Activated naive CD4-positive, alpha-beta T cell treated with anti-CD3 and anti-CD28 coated beads, Interleukin-2, amount 10 ng/mL, durations not matched to agents 7 days and 5 days (primary cell): ENCODE measurements around the gene ASTN2.

Source experiments
- CTCF ChIA-PET: fragments of 350-600 bp; sonication (Branson Sonifier 250); formaldehyde crosslinking; loops from one replicate; lab custom pipeline; 2021; ENCODE audit warnings: antibody characterized with exemption; lab: Charles Lee
- DNase-seq: peaks from one replicate; pipeline ENCODE4 v3.0.0-alpha.2; 2020
- H3K27ac Mint-ChIP-seq: one replicate; pipeline ENCODE4 v1.8.0; 2021; ENCODE audit warnings: mild to moderate bottlenecking, moderate library complexity, mixed read lengths
- H3K27me3 Mint-ChIP-seq: one replicate; pipeline ENCODE4 v1.8.0; 2021; ENCODE audit warnings: mild to moderate bottlenecking, mixed read lengths
- H3K36me3 Mint-ChIP-seq: one replicate; pipeline ENCODE4 v1.8.0; 2021; ENCODE audit warnings: mixed read lengths
- H3K4me1 Mint-ChIP-seq: one replicate; pipeline ENCODE4 v1.8.0; 2021; ENCODE audit warnings: mixed read lengths
- H3K4me3 Mint-ChIP-seq: one replicate; pipeline ENCODE4 v1.8.0; 2021; ENCODE audit warnings: mild to moderate bottlenecking, moderate library complexity, mixed read lengths
- H3K9me3 Mint-ChIP-seq: one replicate; pipeline ENCODE4 v1.8.0; 2021; ENCODE audit warnings: mixed read lengths

ASTN2 gene

DNA sequence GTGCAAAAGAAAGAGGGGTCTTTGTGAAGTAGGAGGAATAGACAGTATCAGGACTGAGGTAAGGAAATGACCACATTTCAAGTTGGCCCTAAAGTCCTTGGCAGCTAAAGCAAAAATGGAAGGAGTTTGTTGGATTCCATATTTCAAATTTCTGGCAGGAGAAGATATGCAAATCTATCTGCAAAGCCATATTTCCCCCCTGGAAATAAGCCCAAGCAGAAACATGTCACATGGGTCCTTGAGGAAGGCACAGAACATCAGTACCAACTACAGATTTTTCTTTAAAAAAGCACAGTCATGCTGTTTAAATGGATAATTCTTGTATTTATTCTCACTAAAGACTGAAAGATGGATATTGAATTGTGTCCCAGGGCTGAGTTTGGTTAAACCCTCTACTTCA is 404.8 kb downstream of the ASTN2 start:
- Mint-ChIP-seq H3K4me3 (no peak overlapping the region), H3K27ac (no peak overlapping the region), H3K9me3 (peaks cover 4% of the 10 kb centered on the region), H3K36me3 (no peaks in the 10 kb centered on the region), H3K4me1 (no peaks in the 10 kb centered on the region), H3K27me3 (no peaks in the 10 kb centered on the region)
- no peak for DNase-seq
- CTCF ChIA-PET: no interaction called here

DNA sequence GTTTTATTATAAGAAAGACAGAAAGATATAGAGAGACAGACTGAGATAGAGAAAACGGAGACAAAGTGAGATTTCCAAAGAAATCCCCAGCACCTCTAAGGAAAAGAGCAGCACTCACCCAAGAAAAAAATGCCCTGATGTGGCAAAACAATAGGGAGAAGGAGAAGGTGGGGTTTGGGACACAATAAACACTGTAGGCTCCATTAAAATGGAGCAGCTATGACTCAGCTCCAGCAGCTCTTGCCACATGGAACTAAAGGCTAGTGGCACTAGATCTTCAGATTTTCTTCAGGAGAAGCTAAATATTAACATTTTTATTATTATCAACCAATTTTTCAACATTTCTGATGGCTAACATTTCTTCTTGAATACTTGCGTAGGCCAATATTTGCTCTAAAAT is 406.0 kb downstream of the ASTN2 start:
- no peak overlapping the region for H3K27ac Mint-ChIP-seq
- H3K4me3 Mint-ChIP-seq: no peak overlapping the region
- no peaks in the 10 kb centered on the region for H3K4me1 Mint-ChIP-seq
- peaks cover 4% of the 10 kb centered on the region for H3K9me3 Mint-ChIP-seq
- H3K36me3 Mint-ChIP-seq: no peaks in the 10 kb centered on the region
- no peaks in the 10 kb centered on the region for H3K27me3 Mint-ChIP-seq
- no peak for DNase-seq
- CTCF ChIA-PET: no interaction called here

DNA sequence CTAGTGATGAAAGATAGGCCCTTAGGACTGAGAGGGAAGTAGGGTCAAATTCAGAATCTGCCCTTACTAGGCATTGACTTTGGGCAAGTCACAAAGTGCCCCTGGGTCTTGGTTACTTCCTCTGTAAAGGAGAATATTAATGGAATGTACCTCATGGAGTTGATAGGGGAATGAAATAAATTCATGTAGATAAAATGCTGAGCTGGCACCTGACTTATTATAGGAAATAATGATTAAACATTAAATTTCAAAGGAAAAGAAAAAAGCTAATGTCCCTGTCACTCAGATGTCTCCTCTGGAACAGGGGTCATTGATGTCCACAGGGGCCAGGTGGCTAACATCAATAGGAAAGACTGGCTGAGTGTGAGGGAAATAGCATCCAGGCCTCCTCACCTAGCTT is 406.4 kb downstream of the ASTN2 start:
- Mint-ChIP-seq H3K36me3 (no peaks in the 10 kb centered on the region), H3K9me3 (peaks cover 4% of the 10 kb centered on the region), H3K27me3 (no peaks in the 10 kb centered on the region), H3K4me3 (no peak overlapping the region), H3K4me1 (no peaks in the 10 kb centered on the region), H3K27ac (no peak overlapping the region)
- DNase-seq: no peak
- CTCF ChIA-PET: no interaction called here

DNA sequence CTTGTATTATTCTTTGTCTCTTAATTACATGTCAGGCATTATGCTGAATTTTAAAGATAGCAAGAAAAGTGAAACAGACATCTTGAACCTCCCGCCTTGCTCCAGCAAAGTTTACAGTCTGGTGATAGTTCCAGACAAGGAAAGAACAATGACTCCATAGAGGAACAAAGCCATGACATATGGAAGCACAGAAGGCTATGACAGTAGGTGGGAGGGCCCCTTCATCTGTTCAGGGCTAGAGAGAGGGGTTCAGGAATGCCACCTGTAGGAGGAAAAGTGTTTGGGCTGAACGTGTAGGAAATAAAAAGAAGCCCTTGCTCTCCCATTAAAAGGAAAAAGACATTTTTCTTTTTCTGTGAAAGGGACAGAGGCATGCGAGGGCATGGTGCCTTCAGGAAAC is 412.2 kb downstream of the ASTN2 start:
- no peak for DNase-seq
- Mint-ChIP-seq H3K36me3 (no peaks in the 10 kb centered on the region), H3K27me3 (no peaks in the 10 kb centered on the region), H3K4me3 (no peak overlapping the region), H3K4me1 (no peaks in the 10 kb centered on the region), H3K9me3 (peaks cover 4% of the 10 kb centered on the region), H3K27ac (no peak overlapping the region)
- CTCF ChIA-PET: no interaction called here

DNA sequence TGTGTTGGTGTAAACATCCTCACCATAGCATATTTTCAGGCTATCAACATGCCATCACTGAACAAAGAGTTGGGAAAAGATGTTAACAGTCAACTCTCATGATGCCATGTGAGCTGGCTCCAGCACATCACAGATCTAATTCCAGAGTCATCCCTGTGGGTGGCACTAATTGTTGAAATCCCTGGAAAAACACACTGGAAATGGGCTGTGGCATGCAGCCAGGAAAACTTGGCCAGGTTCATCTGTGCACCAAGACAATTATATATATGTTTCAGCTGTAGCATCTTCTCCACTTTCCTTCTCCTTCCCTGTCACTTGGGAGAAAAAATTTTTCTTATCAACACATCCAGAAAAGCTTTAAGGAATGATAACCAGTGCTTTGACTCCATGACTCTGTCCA is 414.0 kb downstream of the ASTN2 start:
- H3K27me3 Mint-ChIP-seq: no peaks in the 10 kb centered on the region
- H3K27ac Mint-ChIP-seq: no peak overlapping the region
- no peak for DNase-seq
- peaks cover 1% of the 10 kb centered on the region for H3K9me3 Mint-ChIP-seq
- CTCF ChIA-PET: no interaction called here
- H3K36me3 Mint-ChIP-seq: no peaks in the 10 kb centered on the region
- no peaks in the 10 kb centered on the region for H3K4me1 Mint-ChIP-seq
- H3K4me3 Mint-ChIP-seq: no peak overlapping the region

DNA sequence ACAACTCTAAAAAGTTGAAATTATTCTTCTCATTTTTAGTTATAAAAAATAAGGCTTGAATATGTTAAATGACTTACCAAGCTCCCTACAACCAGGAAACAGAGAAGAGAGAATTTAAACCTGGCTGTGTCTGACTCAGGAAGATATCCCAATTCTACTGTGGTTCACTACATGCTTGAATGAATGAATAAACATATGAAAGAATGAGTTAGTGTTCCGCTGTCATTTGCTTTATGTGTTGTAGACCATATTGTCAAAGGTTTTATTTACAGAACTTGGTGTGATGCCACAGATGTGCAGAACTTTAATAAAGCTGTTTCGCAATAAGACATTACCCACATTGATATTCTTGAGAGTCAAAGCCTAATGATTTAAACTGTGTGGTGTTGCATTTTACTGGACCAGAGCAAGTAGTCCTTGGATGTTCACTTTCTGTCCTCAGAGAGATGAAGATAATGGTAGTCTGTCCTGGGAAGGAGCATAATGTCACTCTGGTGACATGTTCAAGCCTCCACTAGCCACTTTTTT is 414.6 kb downstream of the ASTN2 start:
- Mint-ChIP-seq H3K4me3 (no peak overlapping the region), H3K9me3 (peaks cover 1% of the 10 kb centered on the region), H3K27me3 (no peaks in the 10 kb centered on the region), H3K27ac (no peak overlapping the region), H3K36me3 (no peaks in the 10 kb centered on the region), H3K4me1 (no peaks in the 10 kb centered on the region)
- no peak for DNase-seq
- CTCF ChIA-PET: no interaction called here

DNA sequence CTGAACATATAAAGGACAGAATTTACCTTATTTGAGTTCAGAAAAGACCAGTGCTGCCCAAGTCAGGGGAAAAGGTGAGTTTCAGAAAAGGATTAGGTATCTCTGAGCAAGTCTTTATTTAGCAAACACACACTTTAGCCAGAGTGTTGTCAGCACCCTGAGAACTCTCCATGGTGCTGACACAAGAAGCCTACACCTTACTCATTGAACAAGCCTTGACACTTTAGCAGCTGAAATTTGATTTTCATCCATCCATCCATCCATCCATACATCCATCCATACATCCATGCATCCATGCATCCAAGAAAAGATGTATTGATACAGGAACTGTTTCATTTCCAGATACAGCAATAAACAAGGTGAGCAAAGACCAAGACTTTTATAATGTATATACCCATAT is 416.6 kb downstream of the ASTN2 start:
- Mint-ChIP-seq H3K4me1 (no peaks in the 10 kb centered on the region), H3K27ac (no peak overlapping the region), H3K27me3 (no peaks in the 10 kb centered on the region), H3K4me3 (no peak overlapping the region), H3K9me3 (peaks cover 1% of the 10 kb centered on the region), H3K36me3 (no peaks in the 10 kb centered on the region)
- no peak for DNase-seq
- CTCF ChIA-PET: no interaction called here

DNA sequence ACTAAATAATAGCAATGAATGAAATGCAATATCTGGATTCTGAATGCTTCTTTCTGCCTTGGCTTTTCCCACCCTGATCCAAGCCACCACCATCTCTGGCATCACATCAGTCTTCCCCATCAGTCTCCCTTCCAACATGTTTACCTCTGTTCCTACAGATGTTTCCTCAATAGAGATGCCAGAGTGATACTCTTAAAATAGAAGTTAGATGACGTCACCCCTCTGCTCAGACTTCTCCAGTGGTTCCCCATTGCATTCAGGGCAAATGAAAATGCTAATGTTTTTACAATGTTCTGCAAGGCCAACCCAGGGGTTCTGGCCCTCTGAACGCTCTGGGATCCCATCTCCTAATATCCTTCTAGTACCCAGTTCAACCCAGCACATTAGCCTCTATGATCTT is 422.0 kb downstream of the ASTN2 start:
- Mint-ChIP-seq H3K4me1 (no peaks in the 10 kb centered on the region), H3K27ac (no peak overlapping the region), H3K9me3 (peaks cover 2% of the 10 kb centered on the region), H3K4me3 (no peak overlapping the region), H3K36me3 (no peaks in the 10 kb centered on the region), H3K27me3 (no peaks in the 10 kb centered on the region)
- DNase-seq: no peak
- CTCF ChIA-PET: no interaction called here

DNA sequence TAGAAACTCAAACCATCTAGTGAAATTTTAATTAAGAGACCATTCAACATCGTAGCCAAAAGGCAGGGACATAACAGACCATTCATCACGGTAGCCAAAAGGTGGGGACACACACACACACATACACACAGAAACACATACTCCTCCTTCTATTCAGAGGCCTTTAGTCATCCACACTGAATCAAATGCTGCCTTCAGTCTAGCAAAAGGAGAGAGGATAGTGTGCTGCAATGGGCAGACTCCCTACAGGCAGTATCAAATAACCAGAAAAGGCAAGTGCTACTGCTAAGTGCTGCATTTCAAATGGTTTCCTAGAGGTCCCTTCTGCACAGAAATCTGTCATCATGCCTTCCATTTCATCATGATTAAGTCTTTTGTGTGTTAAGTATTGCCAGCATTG is 423.8 kb downstream of the ASTN2 start:
- no peak overlapping the region for H3K4me3 Mint-ChIP-seq
- CTCF ChIA-PET: no interaction called here
- H3K4me1 Mint-ChIP-seq: no peaks in the 10 kb centered on the region
- no peaks in the 10 kb centered on the region for H3K27me3 Mint-ChIP-seq
- H3K27ac Mint-ChIP-seq: no peak overlapping the region
- H3K36me3 Mint-ChIP-seq: no peaks in the 10 kb centered on the region
- DNase-seq: no peak
- H3K9me3 Mint-ChIP-seq: peaks cover 4% of the 10 kb centered on the region

DNA sequence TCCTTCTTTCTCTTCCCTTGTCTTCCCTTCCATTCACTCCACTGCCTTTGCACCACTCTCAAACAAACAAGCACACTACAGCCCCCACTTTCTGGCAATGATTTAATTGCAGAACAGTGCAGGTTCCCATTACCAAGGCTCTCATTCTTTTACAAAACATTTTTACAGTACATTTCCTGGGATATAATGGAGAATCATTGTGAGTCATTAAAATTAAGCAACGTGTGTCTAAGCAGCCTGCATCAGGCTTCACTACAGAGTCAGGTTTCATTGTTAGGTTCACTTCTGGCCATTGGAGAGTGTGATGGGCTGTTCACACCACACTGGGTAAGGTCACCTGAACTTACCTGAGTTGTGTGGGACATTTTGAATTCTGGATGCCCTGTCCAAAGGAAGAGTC is 424.3 kb downstream of the ASTN2 start:
- no peak for DNase-seq
- H3K4me3 Mint-ChIP-seq: no peak overlapping the region

DNA sequence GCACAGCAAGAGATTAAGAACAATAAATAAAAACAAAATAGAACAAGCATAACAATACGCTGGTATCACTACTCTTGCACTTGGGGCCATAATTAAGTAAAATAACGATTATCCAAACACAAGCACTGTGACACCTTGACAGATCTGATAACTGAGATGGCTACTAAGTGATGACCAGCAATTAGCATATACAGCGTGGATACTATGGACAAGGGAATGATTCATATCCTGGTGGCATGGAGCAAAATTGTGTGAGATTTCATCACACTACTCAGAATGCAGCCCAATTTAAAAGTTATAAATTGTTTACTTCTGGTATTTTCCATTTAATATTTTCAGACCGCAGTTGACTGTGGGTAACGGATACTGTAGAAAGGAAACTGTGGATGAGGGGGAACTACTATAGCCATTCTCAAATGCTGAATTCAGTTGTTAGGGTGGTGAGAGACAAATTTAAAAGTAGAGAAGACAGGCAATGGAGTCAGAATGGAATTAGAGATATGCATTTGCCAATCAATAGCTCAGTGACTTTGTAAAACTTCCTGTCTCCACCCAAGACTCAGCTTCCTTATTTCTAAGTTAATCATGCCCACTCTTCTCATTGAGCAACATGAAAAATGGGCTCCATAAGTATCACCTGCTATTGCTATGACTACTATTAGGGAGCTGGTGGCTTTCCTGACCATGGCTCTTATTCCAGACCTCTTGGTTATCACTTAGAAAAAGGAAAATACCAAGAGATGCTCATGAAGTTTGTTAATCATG is 427.0 kb downstream of the ASTN2 start:
- H3K9me3 Mint-ChIP-seq: peaks cover 6% of the 10 kb centered on the region
- no peaks in the 10 kb centered on the region for H3K36me3 Mint-ChIP-seq
- DNase-seq: no peak
- no peak overlapping the region for H3K27ac Mint-ChIP-seq
- no peak overlapping the region for H3K4me3 Mint-ChIP-seq
- H3K27me3 Mint-ChIP-seq: no peaks in the 10 kb centered on the region
- CTCF ChIA-PET: no interaction called here
- H3K4me1 Mint-ChIP-seq: no peaks in the 10 kb centered on the region

More for the DNA sequence above, 424.3 kb downstream of the ASTN2 start:
- Mint-ChIP-seq H3K36me3 (no peaks in the 10 kb centered on the region), H3K27ac (no peak overlapping the region), H3K4me1 (no peaks in the 10 kb centered on the region), H3K9me3 (peaks cover 4% of the 10 kb centered on the region), H3K27me3 (no peaks in the 10 kb centered on the region)
- CTCF ChIA-PET: no interaction called here

DNA sequence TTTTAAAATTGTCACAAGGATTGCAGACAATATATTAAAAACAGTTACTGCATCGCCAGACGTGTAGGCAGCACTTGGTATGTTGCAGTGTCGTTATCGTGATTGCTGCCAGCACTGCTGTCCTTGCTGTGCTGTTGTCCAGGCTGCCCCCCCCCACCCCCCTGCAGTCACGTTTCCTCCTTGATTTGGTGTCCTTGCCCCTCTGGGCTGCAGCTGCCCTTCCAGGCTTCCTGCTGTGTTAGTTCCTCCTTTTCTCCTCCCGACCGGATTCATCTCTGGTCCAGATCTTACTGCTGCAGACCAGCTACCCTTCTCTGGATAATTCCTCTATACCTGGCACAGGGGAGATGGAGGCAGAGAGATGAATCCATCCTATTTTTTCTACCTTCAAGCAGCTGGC is 428.8 kb downstream of the ASTN2 start:
- no peaks in the 10 kb centered on the region for H3K4me1 Mint-ChIP-seq
- no peaks in the 10 kb centered on the region for H3K36me3 Mint-ChIP-seq
- no peak for DNase-seq
- H3K27me3 Mint-ChIP-seq: no peaks in the 10 kb centered on the region
- no peak overlapping the region for H3K27ac Mint-ChIP-seq
- H3K4me3 Mint-ChIP-seq: no peak overlapping the region
- peaks cover 7% of the 10 kb centered on the region for H3K9me3 Mint-ChIP-seq
- CTCF ChIA-PET: no interaction called here

DNA sequence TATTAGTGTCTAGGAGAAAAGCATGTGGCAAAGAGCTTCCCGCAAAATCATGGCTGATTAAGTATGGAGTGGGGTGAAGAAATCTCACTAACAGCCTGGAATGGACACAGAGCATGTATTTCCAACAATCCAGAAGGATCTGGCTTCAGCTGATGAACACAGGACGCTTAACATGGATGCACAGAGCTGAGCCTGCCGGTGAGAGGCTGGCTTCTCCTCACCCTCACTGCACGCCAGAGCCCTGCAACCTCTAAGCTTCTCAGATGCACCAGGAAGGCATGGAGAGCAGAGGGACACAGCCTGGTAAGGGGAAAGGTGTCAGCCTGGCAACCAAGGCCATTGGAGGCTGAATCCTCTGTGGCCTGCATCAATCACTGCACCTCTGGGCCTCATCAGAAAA is 429.3 kb downstream of the ASTN2 start:
- CTCF ChIA-PET: no interaction called here
- H3K36me3 Mint-ChIP-seq: no peaks in the 10 kb centered on the region
- no peak overlapping the region for H3K27ac Mint-ChIP-seq
- H3K4me1 Mint-ChIP-seq: no peaks in the 10 kb centered on the region
- DNase-seq: no peak
- no peaks in the 10 kb centered on the region for H3K27me3 Mint-ChIP-seq
- H3K4me3 Mint-ChIP-seq: no peak overlapping the region
- peaks cover 7% of the 10 kb centered on the region for H3K9me3 Mint-ChIP-seq

DNA sequence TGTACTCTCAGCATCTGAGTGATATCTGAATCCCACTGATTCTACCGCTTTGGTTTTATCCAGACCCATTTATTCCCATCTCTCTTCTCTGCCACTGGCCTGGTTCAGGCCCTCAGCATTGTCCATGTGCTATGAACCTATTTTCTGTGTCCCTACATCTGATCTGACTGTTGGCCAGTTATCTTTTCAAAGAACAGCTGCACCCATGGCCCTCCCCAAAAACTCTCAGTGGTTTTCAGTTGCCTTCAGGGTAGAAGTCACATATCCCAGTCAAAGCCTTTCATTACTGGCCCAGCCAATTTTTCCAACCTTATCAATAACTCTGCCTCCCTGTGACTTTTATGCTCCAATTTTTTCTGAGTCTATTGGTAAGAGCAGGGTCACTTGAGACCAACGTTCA is 430.7 kb downstream of the ASTN2 start:
- H3K4me1 Mint-ChIP-seq: no peaks in the 10 kb centered on the region
- no peaks in the 10 kb centered on the region for H3K27me3 Mint-ChIP-seq
- no peak overlapping the region for H3K27ac Mint-ChIP-seq
- H3K9me3 Mint-ChIP-seq: peaks cover 5% of the 10 kb centered on the region
- no peak overlapping the region for H3K4me3 Mint-ChIP-seq
- no peaks in the 10 kb centered on the region for H3K36me3 Mint-ChIP-seq
- DNase-seq: no peak
- CTCF ChIA-PET: no interaction called here

DNA sequence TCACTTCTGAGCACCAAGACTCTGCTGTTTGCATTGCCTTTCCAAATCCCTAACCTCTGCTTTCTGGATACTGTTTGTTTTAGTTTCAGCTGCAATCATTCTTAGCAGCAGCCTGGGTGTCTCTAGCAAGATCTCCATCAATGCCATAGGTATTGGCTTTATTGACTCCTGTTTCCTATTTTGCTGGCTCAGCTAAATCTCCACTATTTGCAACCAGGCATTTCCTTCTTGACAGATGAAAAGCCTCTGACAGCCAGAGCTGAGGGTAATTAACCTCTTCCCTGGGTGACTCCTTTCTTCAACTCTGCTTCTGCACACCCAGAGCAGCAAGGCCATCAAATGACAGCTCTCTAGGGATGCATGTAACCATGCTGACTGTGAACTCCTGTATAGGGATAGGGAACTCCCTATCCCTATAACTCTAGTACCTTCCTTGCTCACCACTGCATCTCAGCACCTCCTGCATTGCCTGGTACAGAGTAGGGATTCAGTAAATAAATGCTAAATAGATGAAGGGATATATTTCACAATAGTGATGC is 434.2 kb downstream of the ASTN2 start:
- Mint-ChIP-seq H3K9me3 (peaks cover 3% of the 10 kb centered on the region), H3K27ac (no peak overlapping the region), H3K27me3 (no peaks in the 10 kb centered on the region), H3K4me1 (no peaks in the 10 kb centered on the region), H3K4me3 (no peak overlapping the region), H3K36me3 (no peaks in the 10 kb centered on the region)
- DNase-seq: no peak
- CTCF ChIA-PET: no interaction called here
